K562 (cell line): Measurements from ENCODE around the gene ZNF81. TPM values are rescaled to one million over a fixed set of nuclear protein-coding genes. Genes with fewer than 3 reads are reported as not detected.

Experiments used
- ATAC-seq: fragments of 200-7000 bp; cut with Tn5 transposase; 3 replicates; pipeline ENCODE4 v1.9.1; 2020; ENCODE audit warnings: moderate library complexity
- BruUV-seq: library from RNA; stranded (reverse); fragments of 400-500 nt; replicated peaks from 2 replicates; lab custom pipeline; 2021; lab: Mats Ljungman, UMichigan
- CTCF ChIA-PET: fragments of 300-600 bp; formaldehyde crosslinking; extraction: SDS; loops from one replicate; lab custom pipeline; 2021; ENCODE audit warnings: low intra/inter-chr PET ratio; lab: Yijun Ruan, JAX
- POLR2A ChIA-PET: fragments of 300-600, 350-650 bp; sonication (Branson Sonifier 250); formaldehyde crosslinking; extraction: SDS; loops from one replicate; lab custom pipeline; 2021; ENCODE audit warnings: antibody characterized with exemption, inconsistent platforms; lab: Yijun Ruan, JAX
- DNase-seq, 4 experiments: peaks; one replicate each; pipeline versions ENCODE4 v3.0.0 to v3.0.0-alpha.2; 2011 to 2018; ENCODE audit warnings: low spot score in 3 of 4, mixed read lengths in 3 of 4; ENCODE audit errors: extremely low read depth in 1 of 4
- FAIRE-seq: peaks from 2 replicates; lab custom pipeline; 2011; peaks lifted over from hg19 to GRCh38; lab: Jason Lieb, UNC
- H2AFZ ChIP-seq: 2 replicates; pipeline ENCODE4 v1.6.0; 2011; ENCODE audit warnings: low read depth, low read length, control low read depth, inconsistent platforms
- H3K27ac ChIP-seq: fragments of 200-600 bp; 3 replicates; pipeline ENCODE4 v1.8.0; 2011; ENCODE audit warnings: low read depth, mild to moderate bottlenecking, control low read depth, inconsistent platforms, low read length, moderate library complexity, mixed read lengths; ENCODE audit errors: extremely low read depth
- H3K27me3 ChIP-seq, 2 experiments: fragments of 300-600 bp in 1 of 2; 2 replicates in 1 of 2; 3 replicates in 1 of 2; pipeline versions ENCODE4 v1.6.0 to v1.8.0; 2011; ENCODE audit warnings: inconsistent platforms in 2 of 2, low read length in 2 of 2, mild to moderate bottlenecking in 1 of 2, mixed read lengths in 1 of 2, moderate library complexity in 1 of 2; ENCODE audit not compliant: control insufficient read depth in 2 of 2, insufficient read depth in 2 of 2
- H3K36me3 ChIP-seq: fragments of 300-600 bp; 3 replicates; pipeline ENCODE4 v1.8.0; 2011; ENCODE audit warnings: mild to moderate bottlenecking, low read length, inconsistent platforms; ENCODE audit not compliant: control insufficient read depth, insufficient read depth
- H3K4me1 ChIP-seq, 2 experiments: fragments of 200-600 bp in 1 of 2; replicated peaks in 1 of 2; 2 replicates in 1 of 2; 3 replicates in 1 of 2; pipeline versions ENCODE4 v1.5.1 to v1.8.0; 2011; ENCODE audit warnings: inconsistent platforms in 2 of 2, low read length in 2 of 2, mild to moderate bottlenecking in 1 of 2, mixed read lengths in 1 of 2, moderate library complexity in 1 of 2; ENCODE audit not compliant: control insufficient read depth in 2 of 2, insufficient read depth in 2 of 2
- H3K4me2 ChIP-seq: 2 replicates; pipeline ENCODE4 v1.6.1; 2011; ENCODE audit warnings: low read length, control low read depth, inconsistent platforms, mixed read lengths; ENCODE audit not compliant: insufficient read depth
- H3K4me3 ChIP-seq: fragments of 200-600 bp; sonication (generic), shearing (Covaris generic); 2 replicates; pipeline ENCODE4 v1.5.1; 2016; ENCODE audit warnings: control low read depth, inconsistent platforms
- H3K79me2 ChIP-seq: fragments of 200-600 bp; 3 replicates; pipeline ENCODE4 v1.8.0; 2011; ENCODE audit warnings: low read length, inconsistent platforms; ENCODE audit not compliant: control insufficient read depth, insufficient read depth
- H3K9ac ChIP-seq, 2 experiments: 2 replicates each; pipeline versions ENCODE4 v1.6.0 to v1.6.1; 2011; ENCODE audit warnings: low read depth in 2 of 2, low read length in 2 of 2, control low read depth in 1 of 2, inconsistent platforms in 1 of 2, mild to moderate bottlenecking in 1 of 2, mixed read lengths in 1 of 2; ENCODE audit not compliant: insufficient read depth in 1 of 2
- H3K9me1 ChIP-seq: one replicate; pipeline ENCODE4 v1.6.0; 2011; ENCODE audit warnings: inconsistent platforms, mild to moderate bottlenecking, low read length, moderate library complexity; ENCODE audit not compliant: control insufficient read depth, insufficient read depth
- H3K9me3 ChIP-seq: replicated peaks from 2 replicates; pipeline ENCODE4 v1.5.1; 2011; ENCODE audit warnings: low read depth, low read length, inconsistent platforms; ENCODE audit not compliant: control insufficient read depth, insufficient read depth
- H4K20me1 ChIP-seq: replicated peaks from 2 replicates; pipeline ENCODE4 v1.6.1; 2011; ENCODE audit warnings: low read length, inconsistent platforms, mixed read lengths; ENCODE audit not compliant: control insufficient read depth, insufficient read depth
- FOSL1 ChIP-seq: fragments of 200-800 bp; sonication (Bioruptor generic); conservative IDR thresholded peaks from 2 replicates; pipeline ENCODE4 v1.6.1; 2016; ENCODE audit warnings: missing genetic modification characterization, missing compliant biosample characterization
- NR2F6 ChIP-seq: fragments of 450-650 bp; formaldehyde crosslinking; IDR thresholded peaks from 2 replicates; pipeline ENCODE4 v1.4.0; 2020; ENCODE audit warnings: mild to moderate bottlenecking
- NRF1 ChIP-seq, 2 experiments: fragments of 450-650 bp; IDR thresholded peaks in 1 of 2; conservative IDR thresholded peaks in 1 of 2; 2 replicates each; pipeline ENCODE4 v1.6.1; 2014; ENCODE audit warnings: mild to moderate bottlenecking in 2 of 2
- TCF3 ChIP-seq: sonication (generic); formaldehyde crosslinking; IDR thresholded peaks from 2 replicates; pipeline ENCODE4 v1.4.0; 2020; ENCODE audit warnings: mild to moderate bottlenecking, missing genetic modification reagents
- ZZZ3 ChIP-seq: fragments of 450-650 bp; IDR thresholded peaks from 2 replicates; pipeline ENCODE4 v1.6.1; 2016; ENCODE audit warnings: antibody characterized with exemption, mild to moderate bottlenecking, moderate library complexity
- WGBS: fragments of 100-300 bp; shearing (Covaris generic); methylation state at CpG from one replicate; pipeline ENCODE4 v1.1.6; 2016; ENCODE audit warnings: low coverage, mixed read lengths; ENCODE audit not compliant: insufficient coverage; ENCODE audit errors: missing lambda C conversion rate; 5-methylcytosine and 5-hydroxymethylcytosine counted together
- in situ Hi-C: fragments of 300-500 bp; cut with MboI; formaldehyde crosslinking; loops from 4 replicates; pipeline ENCODE4 v1.15.0; 2018; ENCODE audit warnings: inconsistent platforms, mixed read lengths
- intact Hi-C: fragments of 100-400 bp; cut with micrococcal nuclease; formaldehyde crosslinking; loops from 2 replicates; pipeline ENCODE4 v1.14.2; 2022
- polyA plus RNA-seq, 8 experiments: library from polyadenylated mRNA; depleted of rRNA in 4 of 8; stranded (reverse) in 5 of 8; unstranded in 3 of 8; fragments of >200 nt; fragmentation: Nextera tagmentation in 2 of 8; fragmentation: Illumina TruSeq in 1 of 8; extraction: Ambion mirVana in 2 of 8; extraction: Trizol in 1 of 8; gene quantifications; 2 replicates each; pipeline versions ENCODE4 v1.2.1 to v1.2.3, GENCODE V29; 2011 to 2014; ENCODE audit warnings: inconsistent platforms in 1 of 8, missing spikeins in 1 of 8
- total RNA-seq, 7 experiments: library from RNA; depleted of rRNA in 6 of 7; stranded (reverse); fragments of >200 nt in 6 of 7; fragmentation: Illumina TruSeq in 2 of 7; extraction: Trizol in 2 of 7; gene quantifications; 2 replicates each; pipeline versions ENCODE4 v1.2.1 to v1.2.3, GENCODE V29; 2011 to 2021; ENCODE audit warnings: low replicate concordance in 1 of 7
- TF ChIP-seq, protein P1 (sequence below): fragments of 450-650 bp; IDR thresholded peaks from 2 replicates; pipeline ENCODE4 v1.6.1; 2016; ENCODE audit warnings: antibody characterized with exemption

ZNF81 gene
- total and polyA plus RNA-seq, 9 of the 15 experiments (the other 6 are each of a cell fraction or from before 2014, with no cell fraction given), result 2.4 to 9.6 (median 4.9) TPM

DNA sequence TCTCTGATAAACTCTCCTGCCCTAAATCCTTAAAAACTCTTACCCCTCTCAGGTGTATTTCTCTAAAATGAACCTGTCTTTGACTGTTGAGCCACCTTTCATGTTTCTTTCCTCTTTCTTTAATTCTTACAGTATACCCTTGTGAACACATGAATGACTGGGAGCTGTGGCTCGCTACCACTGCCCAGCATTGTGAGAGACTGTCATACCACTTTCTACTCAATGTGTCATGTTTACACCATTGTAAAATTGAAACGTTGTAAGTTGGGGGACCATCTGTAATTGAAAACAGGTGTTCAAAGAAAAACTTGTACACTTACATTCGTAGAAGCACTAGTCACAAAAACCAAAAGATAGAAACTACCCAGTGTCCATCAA, 100.2 kb downstream of the ZNF81 start:
- POLR2A ChIA-PET, result no interaction called here
- DNase-seq (no peak), FAIRE-seq (no peak), ATAC-seq (peak; percentile 63)
- in situ Hi-C loops (no loop called here), intact Hi-C loops (no loop called here)
- H3K9me1 ChIP-seq, result no peaks in the 10 kb centered on the region
- BruUV-seq, result no TSS peak
- no peaks in the 10 kb centered on the region for H3K9me3 ChIP-seq
- H3K27ac ChIP-seq, result no peak overlapping the region
- H3K4me2 ChIP-seq, result no peak overlapping the region
- H2AFZ ChIP-seq, result no peak overlapping the region
- H3K4me3 ChIP-seq, result no peak overlapping the region
- H3K36me3 ChIP-seq, result no peaks in the 10 kb centered on the region
- H3K79me2 ChIP-seq, result no peaks in the 10 kb centered on the region
- TF ChIP-seq NRF1 (conservative IDR thresholded peaks at IDR 0.05 in 1 of 2, IDR thresholded peaks at IDR 0.05 in 1 of 2), result no peak
- TF ChIP-seq TCF3, result 0 out of 2 replicates have a peak, but pooled peaks have one; percentile 28
- TF ChIP-seq, protein P1, sequence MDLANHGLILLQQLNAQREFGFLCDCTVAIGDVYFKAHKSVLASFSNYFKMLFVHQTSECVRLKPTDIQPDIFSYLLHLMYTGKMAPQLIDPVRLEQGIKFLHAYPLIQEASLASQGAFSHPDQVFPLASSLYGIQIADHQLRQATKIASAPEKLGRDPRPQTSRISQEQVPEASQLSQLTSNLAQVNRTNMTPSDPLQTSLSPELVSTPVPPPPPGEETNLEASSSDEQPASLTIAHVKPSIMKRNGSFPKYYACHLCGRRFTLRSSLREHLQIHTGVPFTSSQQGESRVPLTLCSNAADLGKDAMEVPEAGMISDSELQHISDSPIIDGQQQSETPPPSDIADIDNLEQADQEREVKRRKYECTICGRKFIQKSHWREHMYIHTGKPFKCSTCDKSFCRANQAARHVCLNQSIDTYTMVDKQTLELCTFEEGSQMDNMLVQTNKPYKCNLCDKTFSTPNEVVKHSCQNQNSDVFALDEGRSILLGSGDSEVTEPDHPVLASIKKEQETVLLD, result no peak
- no peak for TF ChIP-seq ZZZ3
- TF ChIP-seq FOSL1 (tag), result 0 out of 2 replicates have a peak, but pooled peaks have one; percentile 7
- no peak for TF ChIP-seq NR2F6 (CRISPR knock-in tag)
- H3K27me3 ChIP-seq, result no peaks in the 10 kb centered on the region
- H4K20me1 ChIP-seq, result no peaks in the 10 kb centered on the region
- CTCF ChIA-PET, result interaction anchor here (0.6 kb wide), 1 partner anchor 90 kb away, joined by 3 read pairs; no protein-coding TSS in a partner anchor
- H3K4me1 ChIP-seq, result peaks cover 0 to 3% of the 10 kb centered on the region in 2 experiments; a peak in 3 of 5 replicates
- no peak overlapping the region for H3K9ac ChIP-seq
- 11% methylated on average over 3 of the region's 3 CpGs for WGBS
